HG03039 (cell line): ENCODE results near the gene FBXW5.

Experiments used
- ATAC-seq: cut with Tn5 transposase; IDR thresholded peaks from one replicate; pipeline ENCODE4 v1.9.1; 2021; ENCODE audit warnings: mild to moderate bottlenecking, moderate library complexity; ENCODE audit not compliant: unreplicated experiment

Gene FBXW5

DNA sequence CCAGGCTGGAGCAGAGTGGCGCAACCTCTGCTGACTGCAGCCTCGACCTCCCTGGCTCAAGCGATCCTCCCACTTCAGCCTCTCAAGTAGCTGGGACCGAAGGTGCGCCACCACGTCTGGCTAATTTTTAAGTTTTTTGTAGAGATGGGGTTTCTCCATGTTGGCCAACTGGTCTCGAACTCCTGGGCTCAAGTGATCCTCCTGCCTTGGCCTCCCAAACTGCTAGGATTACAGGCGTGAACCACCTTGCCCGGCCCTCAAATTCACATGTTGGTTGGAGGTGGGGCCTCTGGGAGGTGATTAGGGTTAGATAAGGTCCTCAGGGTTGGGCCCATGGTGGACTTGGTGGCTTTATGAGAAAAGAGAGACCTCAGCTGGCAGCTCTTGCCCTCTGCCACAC, 17.6 kb upstream of the FBXW5 start:
- ATAC-seq = no peak

GRCh38 chr9:136961279-136962065, 16.9 kb upstream of the FBXW5 start:
- no peak for ATAC-seq

DNA sequence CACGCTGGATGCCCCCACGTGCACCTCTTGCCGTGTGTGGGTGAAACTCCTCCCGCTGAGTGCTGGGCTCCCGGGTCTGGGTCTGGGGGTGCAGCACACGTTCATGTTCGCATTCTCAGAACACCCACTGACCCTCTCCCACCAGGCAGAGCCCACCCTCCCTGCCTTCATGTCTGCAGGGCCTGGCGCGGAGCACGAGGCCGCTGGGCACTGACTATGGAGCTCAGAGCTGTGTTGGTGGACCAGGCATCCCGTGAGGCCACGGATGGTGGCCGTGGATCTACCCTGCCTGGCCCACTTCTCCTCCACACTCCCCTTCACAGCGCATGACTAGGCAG, 16.4 kb upstream of the FBXW5 start:
- ATAC-seq = no peak

DNA sequence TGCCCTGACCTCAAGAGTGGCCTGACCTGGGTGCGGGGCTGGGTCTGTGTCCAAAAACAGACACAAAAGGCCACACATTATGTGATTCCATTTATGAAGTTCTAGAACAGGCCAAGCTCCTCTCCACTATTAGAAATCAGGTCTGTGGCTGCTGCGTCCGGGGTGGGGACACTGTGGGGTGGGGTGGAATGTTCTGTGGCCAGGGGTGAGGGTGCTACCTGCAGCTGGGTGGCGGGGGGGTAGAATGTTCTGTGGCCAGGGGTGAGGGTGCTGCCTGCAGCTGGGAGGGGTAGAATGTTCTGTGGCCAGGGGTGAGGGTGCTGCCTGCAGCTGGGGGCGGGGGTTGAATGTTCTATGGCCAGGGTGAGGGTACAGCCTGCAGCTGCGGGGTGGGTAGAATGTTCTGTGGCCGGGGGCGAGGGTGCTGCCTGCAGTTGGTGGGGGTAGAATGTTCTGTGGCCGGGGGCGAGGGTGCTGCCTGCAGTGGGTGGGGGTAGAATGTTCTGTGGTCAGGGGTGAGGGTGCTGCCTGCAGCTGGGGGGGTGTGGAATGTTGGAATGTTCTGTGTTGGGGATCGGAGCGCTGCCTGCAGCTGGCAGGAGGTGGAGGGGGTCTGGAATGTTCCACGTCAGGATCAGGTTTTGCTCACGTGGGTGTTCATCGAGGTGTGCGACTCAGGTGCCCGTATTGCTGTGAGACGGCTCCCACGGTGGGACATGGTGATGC, 15.8 kb upstream of the FBXW5 start:
- ATAC-seq = no peak

- ATAC-seq = no peak
These were observed 14.6 kb upstream of the FBXW5 start for GRCh38 chr9:136958898-136959850.

GRCh38 chr9:136958473-136958872, 13.9 kb upstream of the FBXW5 start:
- ATAC-seq = no peak

DNA sequence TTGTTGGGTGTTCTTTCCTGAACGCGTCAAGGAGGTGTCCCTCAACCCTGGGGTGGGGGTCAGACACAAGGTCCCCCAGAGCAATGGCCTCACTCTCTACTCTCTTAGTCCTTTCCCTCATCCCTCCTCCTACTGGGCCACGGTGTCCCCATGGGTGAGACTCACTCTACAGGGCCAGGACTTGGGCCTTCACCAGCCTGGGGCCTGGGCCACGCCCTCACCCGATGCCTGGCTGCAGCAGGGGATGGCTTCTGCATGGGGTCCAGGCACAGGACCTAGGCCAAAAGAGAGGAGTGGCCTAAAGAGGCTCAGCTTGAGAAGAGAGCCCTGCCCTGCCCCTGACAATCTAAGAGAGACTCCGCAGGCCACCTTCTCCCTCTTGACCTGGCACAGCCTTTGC, 13.4 kb upstream of the FBXW5 start:
- no peak for ATAC-seq

DNA sequence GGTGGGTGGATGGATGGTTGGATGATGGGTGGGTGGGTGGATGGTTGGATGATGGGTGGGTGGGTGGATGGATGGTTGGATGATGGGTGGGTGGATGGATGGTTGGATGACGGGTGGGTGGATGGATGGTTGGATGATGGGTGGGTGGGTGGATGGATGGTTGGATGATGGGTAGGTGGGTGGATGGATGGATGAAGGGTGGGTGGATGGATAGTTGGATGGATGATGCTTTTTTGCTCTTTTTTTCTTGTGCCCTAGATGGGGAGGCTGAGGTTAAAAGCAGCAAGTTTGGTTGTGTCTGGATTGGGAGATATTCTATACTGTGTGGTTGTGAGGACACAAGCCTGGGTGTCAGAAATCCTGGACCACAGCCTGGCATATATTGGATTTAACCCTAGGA, 12.9 kb upstream of the FBXW5 start:
- no peak for ATAC-seq

DNA sequence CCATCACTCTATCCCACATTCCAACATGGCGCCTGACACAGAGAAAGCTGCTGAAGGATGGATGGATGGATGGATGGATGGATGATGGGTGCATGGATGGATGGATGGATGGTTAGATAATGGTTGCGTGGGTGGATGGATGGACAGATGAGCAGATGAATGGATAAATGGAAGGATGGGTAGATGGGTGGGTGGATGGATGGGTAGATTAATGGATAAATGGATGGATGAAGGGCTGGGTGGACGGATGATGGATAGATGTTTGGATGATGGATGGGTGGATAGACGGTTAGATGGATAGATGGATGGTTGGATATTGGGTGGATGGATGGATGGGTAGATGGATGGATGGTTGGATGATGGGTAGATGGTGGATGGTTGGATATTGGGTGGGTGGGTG, 12.1 kb upstream of the FBXW5 start:
- no peak for ATAC-seq

DNA sequence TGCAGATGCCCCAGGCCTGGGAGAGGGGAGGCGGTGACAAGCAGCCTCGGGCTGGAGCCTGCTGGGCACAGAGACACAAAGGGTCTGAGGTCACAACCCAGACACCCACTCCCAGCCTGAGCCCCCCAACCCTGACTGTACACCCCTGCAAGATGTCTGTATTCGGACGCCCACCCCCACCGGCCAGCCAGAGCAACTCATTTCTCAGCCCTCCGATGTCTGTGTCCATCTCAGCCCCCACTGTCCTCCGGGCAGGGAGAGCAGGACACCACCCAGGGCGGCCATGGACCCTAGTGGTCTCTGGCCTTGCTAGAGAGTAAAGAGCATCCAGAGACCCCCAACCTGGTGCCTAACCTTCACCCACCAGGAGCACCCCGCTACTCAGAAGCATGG, 11.4 kb upstream of the FBXW5 start:
- no peak for ATAC-seq

GRCh38 chr9:136955202-136955942, 10.8 kb upstream of the FBXW5 start:
- no peak for ATAC-seq

GRCh38 chr9:136954270-136955083, 9.9 kb upstream of the FBXW5 start:
- ATAC-seq = no peak

DNA sequence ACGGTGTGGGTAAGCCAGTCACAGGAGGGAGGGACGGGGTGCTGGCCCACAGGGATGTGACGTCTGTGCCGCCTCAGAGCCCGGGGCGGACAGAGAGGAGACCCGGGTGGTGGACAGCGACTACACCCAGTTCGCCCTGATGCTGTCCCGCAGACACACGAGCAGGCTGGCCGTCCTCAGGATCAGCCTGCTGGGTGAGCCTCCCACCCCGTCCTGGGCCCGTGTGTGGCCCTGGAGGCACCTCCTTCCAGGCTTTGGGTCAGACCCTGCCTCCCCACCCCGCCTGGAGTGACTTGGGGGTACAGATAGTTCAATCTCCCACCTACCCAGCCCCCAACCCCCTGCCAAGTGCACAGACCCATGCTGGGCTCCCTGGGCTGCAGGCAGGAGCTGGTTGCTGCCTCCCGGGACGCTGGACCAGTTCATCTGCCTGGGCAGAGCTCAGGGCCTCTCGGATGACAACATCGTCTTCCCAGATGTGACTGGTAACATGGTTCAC, 9.3 kb upstream of the FBXW5 start:
- ATAC-seq = no peak

- no peak for ATAC-seq
These were observed 8.6 kb upstream of the FBXW5 start for GRCh38 chr9:136952876-136953770.

DNA sequence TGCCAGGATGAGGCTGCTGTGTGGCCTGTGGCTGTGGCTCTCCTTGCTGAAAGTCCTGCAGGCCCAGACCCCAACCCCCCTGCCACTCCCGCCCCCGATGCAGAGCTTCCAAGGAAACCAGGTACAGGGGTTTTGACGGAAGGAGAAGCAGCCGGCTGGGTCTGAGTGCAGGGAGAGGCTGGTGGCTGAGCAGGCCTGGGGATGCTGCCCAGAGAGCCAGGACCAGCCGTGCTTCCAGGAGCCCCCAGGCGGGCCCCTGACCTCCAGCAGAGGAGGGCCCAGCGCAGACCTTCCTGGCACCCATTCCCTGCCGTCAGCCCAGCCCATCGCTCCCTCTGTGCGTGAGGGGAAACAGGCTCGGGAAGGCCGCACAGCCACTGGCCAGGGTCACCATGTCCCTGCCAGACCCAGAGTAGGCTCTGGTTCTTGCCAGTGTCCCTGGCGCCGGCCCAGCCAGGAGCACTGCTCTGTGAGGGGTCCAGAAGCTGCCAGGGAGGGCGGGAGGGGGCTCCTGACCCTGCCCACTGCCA, 7.8 kb upstream of the FBXW5 start:
- no peak for ATAC-seq

GRCh38 chr9:136951541-136952320, 7.2 kb upstream of the FBXW5 start, which contains the start of gene LCN12:
Gene LCN12 (plus strand): TSS chr9:136952273. CDS start chr9:136952328, 55 bp downstream.
- ATAC-seq = no peak

GRCh38 chr9:136950656-136951276, 6.2 kb upstream of the FBXW5 start:
- no peak for ATAC-seq
